MM.1S (cell line): ENCODE data around the gene RAB9A.

Experiments
- DNase-seq: peaks from one replicate; pipeline ENCODE4 v3.0.0-alpha.2; 2015
- H2AFZ ChIP-seq: fragments of 300-600 bp; sonication (generic); 2 replicates; pipeline ENCODE4 v1.6.0; 2016; ENCODE audit warnings: antibody characterized with exemption, low read length
- H3F3A ChIP-seq: fragments of 300-600 bp; sonication (generic); 2 replicates; pipeline ENCODE4 v1.6.1; 2016; ENCODE audit warnings: mild to moderate bottlenecking, antibody characterized with exemption, low read length, moderate library complexity, mixed read lengths; ENCODE audit not compliant: insufficient read depth
- H3K27ac ChIP-seq: fragments of 300-600 bp; sonication (generic); 2 replicates; pipeline ENCODE4 v1.5.1; 2016; ENCODE audit warnings: mild to moderate bottlenecking, low read length
- H3K27me3 ChIP-seq: fragments of 300-600 bp; sonication (generic); replicated peaks from 2 replicates; pipeline ENCODE4 v1.6.0; 2016; ENCODE audit warnings: low read length; ENCODE audit not compliant: insufficient read depth
- H3K36me3 ChIP-seq: fragments of 300-600 bp; sonication (generic); replicated peaks from 2 replicates; pipeline ENCODE4 v1.6.1; 2016; ENCODE audit warnings: mild to moderate bottlenecking, low read length, mixed read lengths; ENCODE audit not compliant: insufficient read depth
- H3K4me1 ChIP-seq: fragments of 300-600 bp; sonication (generic); 2 replicates; pipeline ENCODE4 v1.6.1; 2016; ENCODE audit warnings: low read length, mixed read lengths
- H3K4me2 ChIP-seq: fragments of 300-600 bp; sonication (generic); 2 replicates; pipeline ENCODE4 v1.6.0; 2016; ENCODE audit warnings: low read depth, low read length
- H3K4me3 ChIP-seq: fragments of 300-600 bp; sonication (generic); 2 replicates; pipeline ENCODE4 v1.5.1; 2016; ENCODE audit warnings: low read length, mixed read lengths
- H3K79me2 ChIP-seq: fragments of 300-600 bp; sonication (generic); 2 replicates; pipeline ENCODE4 v1.6.1; 2016; ENCODE audit warnings: mixed run types, low read length, mixed read lengths
- H3K9ac ChIP-seq: fragments of 300-600 bp; sonication (generic); 2 replicates; pipeline ENCODE4 v1.6.1; 2016; ENCODE audit warnings: low read length, mixed read lengths
- H3K9me2 ChIP-seq: fragments of 300-600 bp; sonication (generic); replicated peaks from 2 replicates; pipeline ENCODE4 v1.6.1; 2016; ENCODE audit warnings: mild to moderate bottlenecking, low read length, mixed read lengths; ENCODE audit not compliant: insufficient read depth
- H3K9me3 ChIP-seq: fragments of 300-600 bp; sonication (generic); replicated peaks from 2 replicates; pipeline ENCODE4 v1.6.1; 2016; ENCODE audit warnings: mild to moderate bottlenecking, low read length, mixed read lengths; ENCODE audit not compliant: insufficient read depth
- H4K20me1 ChIP-seq: fragments of 300-600 bp; sonication (generic); 2 replicates; pipeline ENCODE4 v1.6.1; 2016; ENCODE audit warnings: mild to moderate bottlenecking, low read length, moderate library complexity, mixed read lengths; ENCODE audit not compliant: insufficient read depth
- CTCF ChIP-seq: fragments of 300-600 bp; sonication (generic); IDR thresholded peaks from 2 replicates; pipeline ENCODE4 v1.5.1; 2016; ENCODE audit warnings: antibody characterized with exemption, low read length, mixed read lengths
- EZH2 ChIP-seq: fragments of 300-600 bp; sonication (generic); optimal IDR thresholded peaks from 2 replicates; pipeline ENCODE3; 2017; ENCODE audit warnings: low read depth, mild to moderate bottlenecking, antibody characterized with exemption, low read length, mixed read lengths
- EZH2phosphoT487 ChIP-seq: fragments of 300-600 bp; sonication (generic); IDR thresholded peaks from 2 replicates; pipeline ENCODE4 v1.6.1; 2018; ENCODE audit warnings: antibody characterized with exemption, low read length

Gene RAB9A

GRCh38 chrX:13692771-13693231 lies 3.9 kb downstream of the RAB9A start:
- H3K9me2 ChIP-seq = no peaks in the 10 kb centered on the region
- TF ChIP-seq EZH2 (no peak), EZH2phosphoT487 (no peak), CTCF (no peak)
- H2AFZ ChIP-seq = no peak overlapping the region
- H3K79me2 ChIP-seq = peaks cover 86% of the 10 kb centered on the region
- no peaks in the 10 kb centered on the region for H3K27me3 ChIP-seq
- H3K4me2 ChIP-seq = no peak overlapping the region
- no peak overlapping the region for H3K9ac ChIP-seq
- H3F3A ChIP-seq = no peaks in the 10 kb centered on the region
- H3K36me3 ChIP-seq = no peaks in the 10 kb centered on the region; the same call in 1 of the 2 replicates
- H3K27ac ChIP-seq = no peak overlapping the region
- no peak overlapping the region for H3K4me3 ChIP-seq
- peaks cover 4% of the 10 kb centered on the region; the same call in 1 of the 2 replicates for H3K4me1 ChIP-seq
- H4K20me1 ChIP-seq = no peaks in the 10 kb centered on the region
- H3K9me3 ChIP-seq = no peaks in the 10 kb centered on the region
- DNase-seq = no peak

- Histone ChIP-seq H3K4me2 (no peak overlapping the region), H4K20me1 (no peaks in the 10 kb centered on the region), H3K79me2 (peaks cover 91% of the 10 kb centered on the region), H3K9me2 (no peaks in the 10 kb centered on the region), H3K27ac (no peak overlapping the region), H3K9ac (no peak overlapping the region), H3K4me1 (no peaks in the 10 kb centered on the region), H3K4me3 (no peak overlapping the region), H3K27me3 (no peaks in the 10 kb centered on the region), H3K36me3 (no peaks in the 10 kb centered on the region; the same call in 1 of the 2 replicates), H2AFZ (no peak overlapping the region), H3F3A (no peaks in the 10 kb centered on the region), H3K9me3 (no peaks in the 10 kb centered on the region)
- DNase-seq = no peak
- no peak for TF ChIP-seq EZH2phosphoT487
- no peak for TF ChIP-seq CTCF
- TF ChIP-seq EZH2 = no peak
Observed at GRCh38 chrX:13693341-13693961, 4.5 kb downstream of the RAB9A start.

GRCh38 chrX:13694359-13694758 lies 5.4 kb downstream of the RAB9A start:
- Histone ChIP-seq H3F3A (no peaks in the 10 kb centered on the region), H3K9me2 (no peaks in the 10 kb centered on the region), H3K27ac (no peak overlapping the region), H3K27me3 (no peaks in the 10 kb centered on the region), H3K9ac (no peak overlapping the region), H3K4me2 (no peak overlapping the region), H3K9me3 (no peaks in the 10 kb centered on the region), H3K4me1 (no peaks in the 10 kb centered on the region), H3K36me3 (no peaks in the 10 kb centered on the region; the same call in 1 of the 2 replicates), H4K20me1 (no peaks in the 10 kb centered on the region), H2AFZ (no peak overlapping the region), H3K4me3 (no peak overlapping the region), H3K79me2 (peaks cover 96% of the 10 kb centered on the region)
- TF ChIP-seq EZH2phosphoT487 = no peak
- TF ChIP-seq CTCF = no peak
- no peak for TF ChIP-seq EZH2
- DNase-seq = no peak
